Retina (tissue), 1 donor: ENCODE results near the gene DMRT1.
"Not testable (repeated sequence)": the region's sequence is repeated elsewhere in the genome, so short reads cannot be mapped to it uniquely, and the experiment has no call there.

Experiments used
- DNase-seq: peaks from one replicate; pipeline ENCODE4 v3.0.0-alpha.2; 2016

Gene DMRT1

GRCh38 chr9:860706-861105, 19.2 kb downstream of the DMRT1 start:
- no peak for DNase-seq

- not testable (repeated sequence) for DNase-seq
Measured at GRCh38 chr9:861525-861924, 20.0 kb downstream of the DMRT1 start.

GRCh38 chr9:875119-875962, 33.8 kb downstream of the DMRT1 start:
- DNase-seq = no peak

GRCh38 chr9:876425-876824, 34.9 kb downstream of the DMRT1 start:
- DNase-seq = no peak

GRCh38 chr9:878239-878638, 36.7 kb downstream of the DMRT1 start:
- DNase-seq = no peak

- DNase-seq = no peak
Measured at GRCh38 chr9:880725-881124, 39.2 kb downstream of the DMRT1 start.

GRCh38 chr9:882416-882924, 41.0 kb downstream of the DMRT1 start:
- DNase-seq = no peak

GRCh38 chr9:883011-883410, 41.5 kb downstream of the DMRT1 start:
- no peak for DNase-seq

- DNase-seq = no peak
Measured at GRCh38 chr9:886886-887285, 45.4 kb downstream of the DMRT1 start.

GRCh38 chr9:892123-892522, 50.6 kb downstream of the DMRT1 start:
- no peak for DNase-seq

GRCh38 chr9:893115-893514, 51.6 kb downstream of the DMRT1 start:
- no peak for DNase-seq

GRCh38 chr9:893843-894420, 52.4 kb downstream of the DMRT1 start:
- peak; percentile 61 for DNase-seq

GRCh38 chr9:899440-900184, 58.1 kb downstream of the DMRT1 start:
- no peak for DNase-seq

- DNase-seq = no peak
Measured at GRCh38 chr9:903886-904285, 62.4 kb downstream of the DMRT1 start.

GRCh38 chr9:905906-906305, 64.4 kb downstream of the DMRT1 start:
- DNase-seq = no peak

GRCh38 chr9:908536-909205, 67.2 kb downstream of the DMRT1 start:
- no peak for DNase-seq

- DNase-seq = no peak
Measured at GRCh38 chr9:911005-911404, 69.5 kb downstream of the DMRT1 start.

GRCh38 chr9:912776-913175, 71.3 kb downstream of the DMRT1 start:
- no peak for DNase-seq

- DNase-seq = not testable (repeated sequence)
Measured at GRCh38 chr9:913526-913925, 72.0 kb downstream of the DMRT1 start.

- no peak for DNase-seq
Measured at GRCh38 chr9:917730-918129, 76.2 kb downstream of the DMRT1 start.

- DNase-seq = no peak
Measured at GRCh38 chr9:920927-921326, 79.4 kb downstream of the DMRT1 start.

- DNase-seq = no peak
Measured at GRCh38 chr9:922171-922570, 80.7 kb downstream of the DMRT1 start.

GRCh38 chr9:922731-923130, 81.2 kb downstream of the DMRT1 start:
- DNase-seq = no peak
